Fibroblast of lung (primary cell): Measurements from ENCODE around the gene ICA1. TPM values are rescaled to one million over a fixed set of nuclear protein-coding genes. Genes with fewer than 3 reads are reported as not detected.

Experiments
- DNase-seq, 2 donors: peaks; one replicate each; pipeline versions ENCODE4 v3.0.0 to v3.0.0-alpha.2; 2010; ENCODE audit warnings: low read depth in 2 of 2
- H2AFZ ChIP-seq: 2 replicates; pipeline ENCODE4 v1.5.1; 2012; ENCODE audit warnings: low read length, control low read depth, inconsistent platforms
- H3K27ac ChIP-seq: 2 replicates; pipeline ENCODE4 v1.5.1; 2011; ENCODE audit warnings: low read length, control low read depth; ENCODE audit not compliant: insufficient read depth
- H3K27me3 ChIP-seq: 2 replicates; pipeline ENCODE4 v1.5.1; 2011; ENCODE audit warnings: mild to moderate bottlenecking, low read length; ENCODE audit not compliant: control insufficient read depth, insufficient read depth
- H3K36me3 ChIP-seq: 2 replicates; pipeline ENCODE4 v1.5.1; 2011; ENCODE audit warnings: low read length; ENCODE audit not compliant: control insufficient read depth, insufficient read depth
- H3K4me1 ChIP-seq: 2 replicates; pipeline ENCODE4 v1.5.1; 2011; ENCODE audit warnings: low read length; ENCODE audit not compliant: control insufficient read depth, insufficient read depth; ENCODE audit errors: extremely low read depth
- H3K4me2 ChIP-seq: 2 replicates; pipeline ENCODE4 v1.5.1; 2011; ENCODE audit warnings: low read length, control low read depth; ENCODE audit not compliant: insufficient read depth; ENCODE audit errors: extremely low read depth
- H3K4me3 ChIP-seq, 4 experiments: fragments of 200-600 bp in 1 of 4; sonication (generic) in 1 of 4; replicated peaks in 1 of 4; 2 replicates each; pipeline ENCODE4 v1.5.1; 2011 to 2016; ENCODE audit warnings: low read length in 4 of 4, low read depth in 3 of 4, mild to moderate bottlenecking in 3 of 4, control low read depth in 2 of 4, inconsistent platforms in 1 of 4, mixed read lengths in 1 of 4; ENCODE audit not compliant: insufficient read depth in 1 of 4; ENCODE audit errors: control extremely low read depth in 1 of 4
- H3K79me2 ChIP-seq: 2 replicates; pipeline ENCODE4 v1.5.1; 2012; ENCODE audit warnings: mild to moderate bottlenecking, low read length, inconsistent platforms; ENCODE audit not compliant: control insufficient read depth, insufficient read depth
- H3K9ac ChIP-seq: 2 replicates; pipeline ENCODE4 v1.5.1; 2011; ENCODE audit warnings: mild to moderate bottlenecking, low read length, control low read depth; ENCODE audit not compliant: insufficient read depth
- H3K9me3 ChIP-seq: 2 replicates; pipeline ENCODE4 v1.5.1; 2012; ENCODE audit warnings: low read depth, low read length; ENCODE audit not compliant: control insufficient read depth, insufficient read depth
- H4K20me1 ChIP-seq: 2 replicates; pipeline ENCODE4 v1.5.1; 2011; ENCODE audit warnings: low read length; ENCODE audit not compliant: control insufficient read depth, insufficient read depth; ENCODE audit errors: extremely low read depth
- EZH2 ChIP-seq: IDR thresholded peaks from 2 replicates; pipeline ENCODE4 v1.5.1; 2012; ENCODE audit warnings: low read length, control low read depth, mild to moderate bottlenecking; ENCODE audit errors: missing control alignments
- polyA plus RNA-seq, 2 donors: library from polyadenylated mRNA; depleted of rRNA in 1 of 2; stranded (reverse) in 1 of 2; unstranded in 1 of 2; fragments of >200 nt; gene quantifications; 2 replicates each; pipeline ENCODE4 v1.2.1, GENCODE V29; 2011 to 2012; ENCODE audit warnings: missing spikeins in 1 of 2
- total RNA-seq: library from RNA; depleted of rRNA; stranded (reverse); fragments of >200 nt; gene quantifications from 2 replicates; pipeline ENCODE4 v1.2.1, GENCODE V29; 2014
- TF ChIP-seq, protein P1 (sequence below), 2 donors: IDR thresholded peaks in 1 of 2; conservative IDR thresholded peaks in 1 of 2; 1 replicate in 1 of 2; 2 replicates in 1 of 2; pipeline ENCODE4 v1.5.1; 2011 to 2012; ENCODE audit warnings: low read length in 2 of 2, control low read depth in 1 of 2, inconsistent platforms in 1 of 2, low read depth in 1 of 2, mild to moderate bottlenecking in 1 of 2

The ICA1 gene
- total and polyA plus RNA-seq, 2 donors (not counting 1 experiment from before 2014, with no cell fraction given), result 0.17 TPM; not detected in 1

DNA sequence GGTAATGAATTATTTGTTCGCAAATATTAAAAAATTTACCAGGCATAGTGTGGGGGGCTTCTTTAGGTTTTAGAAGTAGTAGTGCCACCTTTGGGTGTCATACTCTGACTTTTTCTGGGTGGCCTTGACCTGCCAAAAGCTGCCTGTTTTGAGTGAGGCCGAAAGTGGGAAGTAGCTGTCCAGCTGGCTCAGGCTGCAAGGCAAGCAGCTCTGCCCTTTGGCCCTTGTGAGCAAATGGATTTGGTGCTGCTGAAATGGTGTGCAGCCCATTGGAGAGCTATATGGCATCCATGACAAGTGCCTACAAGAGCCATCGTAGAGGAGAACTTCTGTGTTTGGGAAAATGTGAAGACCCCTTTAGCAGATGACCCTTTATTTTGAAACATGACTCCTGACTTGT lies 20.2 kb upstream of the ICA1 start:
- no peak overlapping the region for H3K27ac ChIP-seq
- H3K4me3 ChIP-seq, result no peak overlapping the region
- H3K4me1 ChIP-seq, result no peaks in the 10 kb centered on the region
- no peak for TF ChIP-seq EZH2
- TF ChIP-seq, protein P1, sequence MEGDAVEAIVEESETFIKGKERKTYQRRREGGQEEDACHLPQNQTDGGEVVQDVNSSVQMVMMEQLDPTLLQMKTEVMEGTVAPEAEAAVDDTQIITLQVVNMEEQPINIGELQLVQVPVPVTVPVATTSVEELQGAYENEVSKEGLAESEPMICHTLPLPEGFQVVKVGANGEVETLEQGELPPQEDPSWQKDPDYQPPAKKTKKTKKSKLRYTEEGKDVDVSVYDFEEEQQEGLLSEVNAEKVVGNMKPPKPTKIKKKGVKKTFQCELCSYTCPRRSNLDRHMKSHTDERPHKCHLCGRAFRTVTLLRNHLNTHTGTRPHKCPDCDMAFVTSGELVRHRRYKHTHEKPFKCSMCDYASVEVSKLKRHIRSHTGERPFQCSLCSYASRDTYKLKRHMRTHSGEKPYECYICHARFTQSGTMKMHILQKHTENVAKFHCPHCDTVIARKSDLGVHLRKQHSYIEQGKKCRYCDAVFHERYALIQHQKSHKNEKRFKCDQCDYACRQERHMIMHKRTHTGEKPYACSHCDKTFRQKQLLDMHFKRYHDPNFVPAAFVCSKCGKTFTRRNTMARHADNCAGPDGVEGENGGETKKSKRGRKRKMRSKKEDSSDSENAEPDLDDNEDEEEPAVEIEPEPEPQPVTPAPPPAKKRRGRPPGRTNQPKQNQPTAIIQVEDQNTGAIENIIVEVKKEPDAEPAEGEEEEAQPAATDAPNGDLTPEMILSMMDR (conservative IDR thresholded peaks at IDR 0.05 in 1 of 2, IDR thresholded peaks at IDR 0.05 in 1 of 2; ENCODE audit: low read depth in 1 of 2, low read length in 2 of 2), result no peak
- DNase-seq, result no peak
- no peaks in the 10 kb centered on the region for H3K36me3 ChIP-seq
- no peaks in the 10 kb centered on the region for H3K27me3 ChIP-seq
- no peak overlapping the region for H3K9ac ChIP-seq
- H3K4me2 ChIP-seq, result no peak overlapping the region
- no peaks in the 10 kb centered on the region for H3K9me3 ChIP-seq
- no peaks in the 10 kb centered on the region for H4K20me1 ChIP-seq
- H2AFZ ChIP-seq, result no peak overlapping the region
- H3K79me2 ChIP-seq, result no peaks in the 10 kb centered on the region

DNA sequence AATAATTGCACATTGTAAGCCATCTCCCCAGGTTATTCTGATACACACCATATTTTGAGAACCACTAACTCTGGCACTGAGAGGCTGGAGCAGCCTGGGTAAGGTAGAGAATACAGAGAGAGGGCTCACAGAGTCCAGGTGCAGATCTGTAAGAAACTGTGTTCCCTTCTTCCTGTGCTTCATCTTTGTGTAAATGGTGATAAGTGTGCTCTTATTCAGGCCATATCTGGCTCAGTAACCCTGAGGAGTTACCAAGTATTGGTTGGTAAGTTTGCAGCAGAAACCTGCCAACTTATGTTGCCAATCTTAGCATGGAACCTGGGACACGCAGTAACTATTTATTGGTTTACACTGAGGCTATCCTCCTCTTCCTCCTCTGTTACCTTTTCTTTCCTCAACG lies 16.2 kb upstream of the ICA1 start:
- TF ChIP-seq, protein P1 (conservative IDR thresholded peaks at IDR 0.05 in 1 of 2, IDR thresholded peaks at IDR 0.05 in 1 of 2; ENCODE audit: low read depth in 1 of 2, low read length in 2 of 2), result no peak
- TF ChIP-seq EZH2, result no peak
- no peaks in the 10 kb centered on the region for H3K9me3 ChIP-seq
- H3K4me1 ChIP-seq, result no peaks in the 10 kb centered on the region
- H3K9ac ChIP-seq, result no peak overlapping the region
- H3K27ac ChIP-seq, result no peak overlapping the region
- DNase-seq, result no peak
- H4K20me1 ChIP-seq, result no peaks in the 10 kb centered on the region
- no peaks in the 10 kb centered on the region for H3K36me3 ChIP-seq
- no peaks in the 10 kb centered on the region for H3K27me3 ChIP-seq
- H2AFZ ChIP-seq, result no peak overlapping the region
- no peak overlapping the region for H3K4me3 ChIP-seq
- H3K4me2 ChIP-seq, result no peak overlapping the region
- no peaks in the 10 kb centered on the region for H3K79me2 ChIP-seq

DNA sequence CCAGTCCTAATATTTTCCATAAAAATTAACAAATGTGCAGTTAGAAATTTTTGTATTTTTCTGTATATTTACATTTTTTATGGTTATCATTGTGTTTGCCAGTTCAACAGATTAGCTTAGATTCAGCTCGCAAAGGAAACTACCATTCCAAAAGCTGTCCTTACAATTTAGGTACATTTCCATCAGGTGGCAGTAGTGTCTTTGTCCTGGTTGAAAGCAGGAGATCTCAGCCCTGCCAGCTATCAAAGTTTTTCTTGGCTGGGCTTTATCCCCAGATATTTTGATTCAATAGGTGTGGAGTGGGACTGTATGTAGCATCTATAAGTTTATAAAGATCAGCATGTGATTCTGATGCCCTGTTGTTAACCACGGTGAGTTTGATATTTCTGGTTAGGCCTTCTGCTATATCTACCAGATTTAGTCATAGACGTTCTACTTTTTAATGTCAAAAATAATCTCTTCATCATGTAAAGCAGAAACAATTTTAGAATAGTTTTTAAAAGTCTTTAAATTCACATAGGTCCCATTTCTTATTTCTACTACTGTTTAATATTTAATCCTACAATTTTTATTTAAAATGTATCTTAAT lies 15.5 kb upstream of the ICA1 start:
- Histone ChIP-seq H3K9ac (no peak overlapping the region), H3K27me3 (no peaks in the 10 kb centered on the region), H2AFZ (no peak overlapping the region), H3K27ac (no peak overlapping the region), H3K4me3 (no peak overlapping the region), H4K20me1 (no peaks in the 10 kb centered on the region), H3K79me2 (no peaks in the 10 kb centered on the region), H3K4me1 (no peaks in the 10 kb centered on the region), H3K4me2 (no peak overlapping the region), H3K36me3 (no peaks in the 10 kb centered on the region), H3K9me3 (no peaks in the 10 kb centered on the region)
- TF ChIP-seq, protein P1 (conservative IDR thresholded peaks at IDR 0.05 in 1 of 2, IDR thresholded peaks at IDR 0.05 in 1 of 2; ENCODE audit: low read depth in 1 of 2, low read length in 2 of 2), result no peak
- no peak for TF ChIP-seq EZH2
- no peak for DNase-seq
